Kidney epithelial cell (primary cell): ENCODE measurements around the gene CD79B. TPM values are rescaled to one million over a fixed set of nuclear protein-coding genes. Genes with fewer than 3 reads are reported as not detected.
A peak's percentile ranks its signal among the peaks of the same experiment; 100 is the strongest.

Experiments
- DNase-seq: peaks from one replicate; pipeline ENCODE4 v3.0.0-alpha.2; 2010; ENCODE audit warnings: low read depth
- H3K27me3 ChIP-seq: 2 replicates; pipeline ENCODE4 v1.6.0; 2011; ENCODE audit warnings: low read length; ENCODE audit not compliant: control insufficient read depth, insufficient read depth
- H3K36me3 ChIP-seq: 2 replicates; pipeline ENCODE4 v1.5.1; 2011; ENCODE audit warnings: low read length; ENCODE audit not compliant: control insufficient read depth, insufficient read depth
- H3K4me3 ChIP-seq: 2 replicates; pipeline ENCODE4 v1.5.1; 2011; ENCODE audit warnings: low read depth, mild to moderate bottlenecking, control low read depth, low read length
- total RNA-seq: library from RNA; depleted of rRNA; stranded (reverse); fragments of >200 nt; gene quantifications from 2 replicates; pipeline ENCODE4 v1.2.3, GENCODE V29; 2015
- TF ChIP-seq, protein P1 (sequence below): IDR thresholded peaks from 2 replicates; pipeline ENCODE4 v1.5.1; 2011; ENCODE audit warnings: mild to moderate bottlenecking, moderate library complexity, low read length, control low read depth, inconsistent platforms; ENCODE audit not compliant: insufficient read depth, poor library complexity, severe bottlenecking

CD79B gene
- total RNA-seq, 1 donor from 2014 or later, result not detected

DNA sequence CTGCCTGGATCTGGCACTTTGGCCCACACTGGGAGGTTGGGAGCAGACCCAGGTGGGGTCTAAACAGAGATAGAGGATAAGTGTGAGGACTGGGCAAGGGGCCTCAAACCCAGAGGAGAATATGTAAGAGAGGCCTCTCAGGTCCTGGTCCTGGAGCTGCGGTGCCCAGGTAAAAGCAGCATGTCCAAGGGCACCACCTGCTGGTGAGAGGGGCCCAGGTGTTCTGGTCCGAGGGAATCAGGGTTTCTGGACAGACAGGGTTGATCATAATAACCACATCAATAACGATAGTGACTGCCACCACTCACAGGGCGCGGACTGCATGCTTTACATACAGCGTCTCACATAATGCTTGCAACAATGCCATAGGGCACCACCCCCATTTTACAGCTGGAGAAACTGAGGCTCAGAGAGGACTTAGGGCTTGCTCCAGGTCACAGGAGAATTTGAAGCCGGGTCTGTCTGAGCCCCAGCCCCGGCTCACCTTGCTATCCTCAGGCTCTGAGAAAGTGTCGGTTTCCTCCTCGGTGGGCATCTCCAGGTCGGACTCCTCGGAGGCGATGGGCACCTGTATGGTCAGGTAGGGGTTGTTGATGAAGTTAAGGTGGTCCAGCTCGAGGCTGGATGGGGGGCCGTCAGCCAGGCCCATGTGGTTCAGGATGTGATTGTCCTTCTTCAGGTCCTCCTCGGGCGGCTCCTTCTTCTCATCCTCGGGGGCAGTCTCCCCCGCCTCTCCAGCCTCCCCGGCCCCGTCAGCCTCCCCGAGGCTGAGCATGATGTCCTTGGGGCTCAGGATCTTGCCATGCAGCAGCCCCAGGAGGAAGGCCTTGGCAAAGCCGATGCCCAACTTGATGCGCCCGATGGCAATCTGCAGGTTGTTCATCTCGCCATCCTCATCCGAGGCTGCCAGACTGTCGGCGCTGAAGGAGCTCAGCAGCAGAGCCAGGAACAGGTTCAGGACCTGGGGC lies 19.1 kb upstream of the CD79B start:
- TF ChIP-seq, protein P1, sequence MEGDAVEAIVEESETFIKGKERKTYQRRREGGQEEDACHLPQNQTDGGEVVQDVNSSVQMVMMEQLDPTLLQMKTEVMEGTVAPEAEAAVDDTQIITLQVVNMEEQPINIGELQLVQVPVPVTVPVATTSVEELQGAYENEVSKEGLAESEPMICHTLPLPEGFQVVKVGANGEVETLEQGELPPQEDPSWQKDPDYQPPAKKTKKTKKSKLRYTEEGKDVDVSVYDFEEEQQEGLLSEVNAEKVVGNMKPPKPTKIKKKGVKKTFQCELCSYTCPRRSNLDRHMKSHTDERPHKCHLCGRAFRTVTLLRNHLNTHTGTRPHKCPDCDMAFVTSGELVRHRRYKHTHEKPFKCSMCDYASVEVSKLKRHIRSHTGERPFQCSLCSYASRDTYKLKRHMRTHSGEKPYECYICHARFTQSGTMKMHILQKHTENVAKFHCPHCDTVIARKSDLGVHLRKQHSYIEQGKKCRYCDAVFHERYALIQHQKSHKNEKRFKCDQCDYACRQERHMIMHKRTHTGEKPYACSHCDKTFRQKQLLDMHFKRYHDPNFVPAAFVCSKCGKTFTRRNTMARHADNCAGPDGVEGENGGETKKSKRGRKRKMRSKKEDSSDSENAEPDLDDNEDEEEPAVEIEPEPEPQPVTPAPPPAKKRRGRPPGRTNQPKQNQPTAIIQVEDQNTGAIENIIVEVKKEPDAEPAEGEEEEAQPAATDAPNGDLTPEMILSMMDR, result peak; percentile 53
- no peaks in the 10 kb centered on the region for H3K36me3 ChIP-seq
- no peak overlapping the region for H3K4me3 ChIP-seq
- no peak for DNase-seq
- peaks cover 17% of the 10 kb centered on the region for H3K27me3 ChIP-seq

DNA sequence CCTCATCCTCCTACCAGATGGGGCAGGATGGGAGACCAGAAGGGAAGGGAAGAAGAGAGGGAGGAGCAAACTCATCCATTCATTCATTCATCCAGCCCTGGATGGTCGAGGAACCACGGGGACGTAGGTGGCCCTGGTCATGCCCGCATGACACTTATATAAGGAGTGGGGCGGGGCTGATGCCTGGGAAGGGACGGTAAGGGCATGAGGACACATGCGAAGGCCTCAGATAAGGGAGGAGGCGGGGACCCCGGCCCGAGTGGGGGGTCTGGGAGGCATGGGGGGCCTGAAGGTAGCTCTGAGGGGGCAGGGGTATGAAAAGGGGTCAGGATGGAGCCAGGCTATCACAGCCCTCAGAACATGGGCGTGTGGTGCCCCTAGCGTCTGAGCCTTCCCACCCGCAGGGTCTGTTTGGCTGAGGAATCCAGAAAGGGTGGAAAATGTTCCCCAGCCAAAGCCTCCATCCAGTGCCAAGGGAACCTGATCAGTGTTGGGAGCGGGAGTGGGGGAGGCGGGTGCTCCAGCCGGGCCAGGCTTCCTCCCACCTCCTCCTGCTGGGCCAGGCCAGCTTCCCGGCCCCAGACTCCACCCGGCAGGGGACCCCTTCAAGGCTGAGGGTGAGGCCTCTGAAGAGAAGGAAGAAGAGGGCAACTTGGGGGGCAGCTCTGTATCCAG lies 17.6 kb upstream of the CD79B start:
- Histone ChIP-seq H3K27me3 (peaks cover 15% of the 10 kb centered on the region), H3K36me3 (no peaks in the 10 kb centered on the region), H3K4me3 (no peak overlapping the region)
- DNase-seq, result no peak
- TF ChIP-seq, protein P1, result no peak

GRCh38 chr17:63948521-63948920 lies 16.4 kb upstream of the CD79B start:
- Histone ChIP-seq H3K4me3 (no peak overlapping the region), H3K36me3 (no peaks in the 10 kb centered on the region), H3K27me3 (peaks cover 9% of the 10 kb centered on the region)
- TF ChIP-seq, protein P1, result no peak
- DNase-seq, result no peak

- H3K27me3 ChIP-seq, result peaks cover 9% of the 10 kb centered on the region
- TF ChIP-seq, protein P1, result no peak
- no peak for DNase-seq
- H3K4me3 ChIP-seq, result no peak overlapping the region
- H3K36me3 ChIP-seq, result no peaks in the 10 kb centered on the region
Observed at GRCh38 chr17:63947711-63948330, 15.7 kb upstream of the CD79B start.

- TF ChIP-seq, protein P1, result peak; percentile 55
- Histone ChIP-seq H3K36me3 (no peaks in the 10 kb centered on the region), H3K27me3 (peaks cover 11% of the 10 kb centered on the region), H3K4me3 (no peak overlapping the region)
- DNase-seq, result no peak
Observed at GRCh38 chr17:63946440-63947363, 14.6 kb upstream of the CD79B start.
